Astrocyte (in vitro differentiated cells and primary cell): Measurements from ENCODE around the gene TCF7L2.

Experiments
- EZH2 ChIP-seq: IDR thresholded peaks from 2 replicates; pipeline ENCODE4 v1.6.1; 2012; ENCODE audit warnings: mild to moderate bottlenecking, low read length, inconsistent platforms; ENCODE audit not compliant: insufficient read depth
- TF ChIP-seq, protein P1 (sequence below): IDR thresholded peaks from 2 replicates; pipeline ENCODE4 v1.5.1; 2011; ENCODE audit warnings: low read depth, mild to moderate bottlenecking, inconsistent platforms, low read length, moderate library complexity; ENCODE audit not compliant: insufficient read depth

DNA sequence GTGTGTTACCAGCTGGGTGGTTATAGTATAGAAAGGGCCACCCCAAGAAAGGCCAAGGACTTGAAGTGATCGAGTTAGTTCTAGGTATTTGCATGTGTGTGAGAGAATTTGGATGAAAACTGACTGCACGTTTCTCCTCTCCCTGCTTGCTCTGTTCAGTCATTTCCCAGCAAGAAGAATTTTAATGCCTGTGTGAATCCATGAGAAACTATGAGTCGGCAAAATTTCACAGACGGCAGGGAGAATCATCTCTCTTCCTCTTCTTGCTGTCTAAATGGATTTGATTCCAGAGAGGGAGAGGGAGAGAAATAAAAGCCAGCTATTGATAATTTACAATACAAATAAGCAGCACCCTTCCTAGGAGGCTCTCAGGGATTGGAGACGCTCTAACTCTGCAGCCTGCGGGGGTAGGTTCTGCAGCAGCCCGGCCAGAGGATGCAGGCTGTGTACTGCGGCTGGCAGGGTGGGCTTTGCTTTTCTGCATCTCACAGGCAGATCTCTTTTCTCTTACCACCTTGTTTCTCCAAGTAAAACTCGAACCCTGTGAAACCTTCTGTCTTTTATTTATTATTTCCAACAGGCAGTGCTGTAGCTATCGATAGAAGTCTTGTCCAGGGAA lies 183.6 kb downstream of the TCF7L2 start:
- no peak for TF ChIP-seq EZH2
- TF ChIP-seq, protein P1, sequence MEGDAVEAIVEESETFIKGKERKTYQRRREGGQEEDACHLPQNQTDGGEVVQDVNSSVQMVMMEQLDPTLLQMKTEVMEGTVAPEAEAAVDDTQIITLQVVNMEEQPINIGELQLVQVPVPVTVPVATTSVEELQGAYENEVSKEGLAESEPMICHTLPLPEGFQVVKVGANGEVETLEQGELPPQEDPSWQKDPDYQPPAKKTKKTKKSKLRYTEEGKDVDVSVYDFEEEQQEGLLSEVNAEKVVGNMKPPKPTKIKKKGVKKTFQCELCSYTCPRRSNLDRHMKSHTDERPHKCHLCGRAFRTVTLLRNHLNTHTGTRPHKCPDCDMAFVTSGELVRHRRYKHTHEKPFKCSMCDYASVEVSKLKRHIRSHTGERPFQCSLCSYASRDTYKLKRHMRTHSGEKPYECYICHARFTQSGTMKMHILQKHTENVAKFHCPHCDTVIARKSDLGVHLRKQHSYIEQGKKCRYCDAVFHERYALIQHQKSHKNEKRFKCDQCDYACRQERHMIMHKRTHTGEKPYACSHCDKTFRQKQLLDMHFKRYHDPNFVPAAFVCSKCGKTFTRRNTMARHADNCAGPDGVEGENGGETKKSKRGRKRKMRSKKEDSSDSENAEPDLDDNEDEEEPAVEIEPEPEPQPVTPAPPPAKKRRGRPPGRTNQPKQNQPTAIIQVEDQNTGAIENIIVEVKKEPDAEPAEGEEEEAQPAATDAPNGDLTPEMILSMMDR: no peak
